ENCODE measurements around the gene CLBA1.
"Not testable (repeated sequence)": the region's sequence is repeated elsewhere in the genome, so short reads cannot be mapped to it uniquely, and the experiment has no call there.

The CLBA1 gene

DNA sequence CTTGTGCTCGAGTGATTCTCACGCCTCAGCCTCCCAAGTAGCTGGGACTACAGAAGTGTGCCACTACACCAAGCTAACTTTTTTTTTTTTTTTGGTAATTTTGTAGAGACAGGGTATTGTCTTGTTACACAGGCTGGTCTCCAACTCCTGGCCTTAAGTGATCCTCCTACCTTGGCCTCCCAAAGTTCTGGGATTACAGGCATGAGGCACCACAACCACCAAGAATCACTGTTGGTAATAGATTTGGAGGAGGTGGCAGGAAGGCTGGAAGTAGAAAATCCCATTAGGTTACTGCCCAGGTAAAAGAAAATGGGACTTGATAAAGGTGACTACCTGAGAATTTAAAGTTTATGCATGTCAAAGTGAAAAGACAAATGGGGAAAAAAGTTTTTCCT, 36.7 kb downstream of the CLBA1 start:
- no peak for DNase-seq (ENCODE audit: low read depth, low spot score)

DNA sequence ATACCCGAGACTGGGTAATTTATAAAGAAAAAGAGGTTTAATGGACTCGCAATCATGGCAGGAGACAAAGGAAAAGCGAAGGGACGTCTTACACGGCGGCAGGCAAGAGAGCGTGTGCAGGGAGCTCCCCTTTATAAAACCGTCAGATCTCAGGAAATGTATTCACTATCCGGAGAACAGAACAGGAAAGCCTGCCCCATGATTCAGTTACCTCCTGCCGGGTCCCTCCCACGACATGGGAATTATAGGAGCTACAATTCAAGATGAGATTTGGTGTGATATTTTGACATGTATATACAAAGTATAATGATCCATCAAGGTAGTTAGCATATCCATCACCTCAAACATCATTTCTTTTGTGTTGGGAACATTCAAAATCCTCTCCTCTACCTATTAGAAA, 37.6 kb downstream of the CLBA1 start:
- DNase-seq (ENCODE audit: low read depth, low spot score) = no peak

DNA sequence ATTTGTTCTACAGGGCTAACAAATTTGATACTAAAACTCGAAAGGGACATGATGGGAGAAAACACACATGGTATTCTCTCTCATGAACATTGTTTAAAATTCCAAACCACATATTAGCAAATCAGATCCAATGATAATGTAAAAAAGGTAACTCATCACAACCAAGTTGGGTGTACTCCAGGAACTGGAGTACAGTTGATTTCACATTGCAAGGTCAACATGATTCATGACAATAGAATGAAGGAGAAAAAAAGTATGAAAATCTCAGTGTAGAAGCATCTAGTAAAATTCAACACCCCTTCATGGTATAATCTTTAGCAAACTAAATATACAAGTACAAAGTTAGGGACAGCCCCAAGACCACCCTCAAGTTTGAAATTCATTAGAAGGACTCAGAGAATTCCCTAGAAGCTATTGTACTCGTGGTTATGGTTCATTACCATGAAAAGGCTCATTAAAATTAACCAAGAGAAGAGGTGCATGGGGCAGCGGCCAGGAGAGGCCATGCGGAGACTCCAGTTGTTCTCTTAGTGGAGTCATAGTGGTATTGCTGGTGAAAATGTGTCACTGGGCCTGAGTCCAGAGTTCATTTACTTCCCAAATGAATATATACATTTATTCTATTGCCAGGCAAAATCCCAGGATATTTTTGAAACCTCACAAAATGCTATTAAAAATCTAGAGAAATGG, 38.3 kb downstream of the CLBA1 start:
- no peak for DNase-seq (ENCODE audit: low read depth, low spot score)

DNA sequence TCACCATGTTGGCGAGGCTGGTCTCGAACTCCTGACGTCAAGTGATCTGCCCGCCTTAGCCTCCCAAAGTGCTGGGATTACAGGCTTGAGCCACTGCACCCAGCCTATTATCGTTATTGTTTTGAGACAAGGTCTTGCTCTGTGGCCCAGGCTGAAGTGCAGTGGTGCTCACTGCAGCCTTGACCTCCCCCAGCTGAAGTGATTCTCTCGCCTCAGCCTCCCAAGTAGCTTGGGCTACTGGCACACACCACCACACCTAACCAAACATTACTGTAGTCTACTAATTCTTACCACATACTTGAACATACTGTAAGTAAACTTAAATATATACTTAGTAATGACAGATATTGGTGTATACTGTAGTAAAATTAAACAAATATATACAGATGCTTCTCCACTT, 39.8 kb downstream of the CLBA1 start:
- no peak for DNase-seq (ENCODE audit: low read depth, low spot score)

DNA sequence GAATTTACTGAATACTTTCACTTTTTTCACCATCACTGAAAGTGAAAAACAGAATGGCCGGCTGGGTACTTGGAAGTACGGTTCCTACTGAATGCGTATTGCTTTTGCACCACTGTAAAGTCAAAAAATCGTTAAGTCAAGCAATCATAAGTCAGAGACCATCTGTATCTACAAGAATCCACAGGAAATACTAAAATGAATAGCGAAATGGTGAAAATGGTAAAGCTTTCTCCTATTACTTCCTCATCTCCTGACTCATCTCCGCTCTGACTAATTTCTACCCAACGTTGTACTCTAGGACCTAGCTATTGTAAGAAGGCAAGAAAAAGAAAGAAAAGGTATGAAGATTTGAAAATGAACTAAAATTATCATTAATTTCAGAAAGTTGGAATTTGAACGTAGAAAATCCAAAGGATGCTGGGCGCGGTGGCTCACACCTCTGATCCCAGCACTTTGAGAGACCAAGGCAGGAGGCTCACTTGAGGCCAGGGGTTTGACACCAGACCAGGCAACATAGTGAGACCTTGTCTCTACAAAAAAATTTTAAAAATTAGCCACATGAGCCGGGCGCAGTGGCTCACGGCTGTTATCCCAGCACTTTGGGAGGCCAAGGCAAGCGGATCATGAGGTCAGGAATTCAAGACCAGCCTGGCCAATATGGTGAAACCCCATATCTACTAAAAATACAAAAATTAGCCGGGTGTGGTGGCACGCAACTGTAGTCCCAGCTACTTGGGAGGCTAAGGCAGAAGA, 40.6 kb downstream of the CLBA1 start:
- DNase-seq (ENCODE audit: low read depth, low spot score) = no peak

DNA sequence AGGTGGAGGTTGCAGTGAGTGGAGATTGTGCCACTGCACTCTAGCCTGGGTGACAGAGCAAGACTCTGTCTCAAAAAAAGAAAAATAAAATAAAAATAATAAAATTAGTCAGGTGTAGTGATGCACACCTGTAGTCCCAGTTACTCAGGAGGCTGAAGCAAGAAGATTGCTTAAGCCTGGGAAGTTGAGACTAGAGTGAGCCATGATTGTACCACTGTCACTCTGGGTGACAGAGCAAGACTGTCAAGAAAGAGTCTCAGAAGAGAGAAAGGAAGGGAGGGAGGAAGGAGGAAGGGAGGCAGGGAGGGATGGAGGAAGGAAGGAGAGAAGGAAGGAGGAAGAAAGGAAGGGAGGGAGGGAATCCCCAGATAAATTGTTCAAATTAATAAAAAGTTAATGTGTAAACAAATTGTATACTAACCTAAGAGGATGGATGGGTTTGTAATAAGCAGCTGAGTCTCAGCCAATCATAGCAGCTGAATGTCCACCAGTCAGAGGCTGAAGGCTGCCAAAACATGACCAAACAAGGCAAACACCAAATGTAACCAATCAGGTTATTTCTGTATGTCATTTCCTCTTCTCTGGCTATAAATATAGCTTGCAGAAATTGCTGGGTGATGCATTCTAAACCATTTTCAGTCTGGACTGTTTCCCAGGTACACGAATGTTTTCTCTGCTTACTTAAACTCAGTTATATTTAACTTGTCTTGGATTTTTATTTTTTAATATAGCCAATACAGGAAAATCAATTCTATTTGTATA, 41.4 kb downstream of the CLBA1 start:
- no peak for DNase-seq (ENCODE audit: low read depth, low spot score)

DNA sequence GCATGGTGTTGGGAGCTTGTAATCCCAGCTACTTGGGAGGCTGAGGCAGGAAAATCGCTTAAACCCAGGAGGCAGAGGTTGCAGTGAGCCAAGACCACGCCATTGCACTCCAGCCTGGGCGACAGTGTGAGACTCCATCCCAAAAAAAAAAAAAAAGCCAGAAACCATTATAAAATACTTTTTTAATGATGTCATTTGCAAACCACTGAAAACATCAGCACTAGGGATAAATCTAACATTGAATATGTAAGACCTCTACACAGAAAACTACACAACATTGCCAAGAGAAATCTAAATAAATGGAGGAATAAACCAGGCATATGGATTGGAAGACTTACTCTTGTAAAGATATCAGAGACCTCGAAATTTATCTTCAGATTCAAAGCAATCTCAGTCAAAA, 42.1 kb downstream of the CLBA1 start:
- not testable (repeated sequence) for DNase-seq (ENCODE audit: low read depth, low spot score)

DNA sequence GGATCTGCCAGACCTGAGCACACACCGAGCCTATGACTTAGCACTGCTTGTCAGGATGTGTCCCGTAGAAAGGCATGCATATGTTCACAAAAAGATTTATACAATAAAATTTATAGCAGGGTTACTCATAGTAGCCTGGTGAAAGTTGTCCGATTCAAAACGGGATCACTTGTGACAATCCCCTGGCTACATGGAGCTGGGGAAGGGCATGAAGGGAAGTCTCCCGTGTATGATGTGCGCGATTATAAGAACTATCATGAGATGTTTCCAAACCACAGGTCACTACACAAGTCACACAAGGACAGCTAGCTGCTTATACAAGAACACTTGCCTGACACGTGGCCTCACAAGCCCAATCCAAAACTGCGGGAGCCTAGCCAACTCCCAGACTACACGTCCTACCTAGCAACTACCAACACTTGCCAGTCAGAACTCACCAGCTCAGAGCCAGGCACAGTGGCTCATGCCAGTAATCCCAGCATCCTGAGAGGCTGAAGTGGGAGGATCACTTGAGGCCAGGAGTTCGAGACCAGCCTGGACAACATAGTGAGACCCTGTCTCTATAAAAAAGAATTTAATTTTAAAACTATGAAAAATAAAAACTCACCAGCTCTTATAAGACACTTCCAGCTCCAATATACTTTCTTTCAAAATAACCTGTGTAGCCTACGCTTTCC, 42.8 kb downstream of the CLBA1 start:
- no peak for DNase-seq (ENCODE audit: low read depth, low spot score)

DNA sequence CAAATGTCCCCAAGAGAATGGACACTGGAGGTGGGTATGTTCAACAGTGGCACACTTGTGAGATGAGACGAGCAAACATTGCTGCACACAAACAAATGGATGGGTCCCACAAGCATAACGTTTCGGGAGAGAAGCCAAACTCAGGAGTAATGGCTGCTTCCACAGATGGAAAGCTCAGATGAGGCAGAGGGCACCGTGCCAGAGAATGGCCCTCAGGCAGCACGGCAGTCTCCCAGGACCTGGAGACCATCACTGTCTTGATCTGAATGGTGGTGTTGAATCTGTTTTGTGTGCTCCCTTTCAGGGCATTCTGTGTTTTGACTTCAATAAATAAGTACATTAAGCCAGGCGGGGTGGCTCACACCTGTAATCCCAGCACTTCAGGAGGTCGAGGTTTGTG, 43.8 kb downstream of the CLBA1 start:
- DNase-seq (ENCODE audit: low read depth, low spot score) = no peak

DNA sequence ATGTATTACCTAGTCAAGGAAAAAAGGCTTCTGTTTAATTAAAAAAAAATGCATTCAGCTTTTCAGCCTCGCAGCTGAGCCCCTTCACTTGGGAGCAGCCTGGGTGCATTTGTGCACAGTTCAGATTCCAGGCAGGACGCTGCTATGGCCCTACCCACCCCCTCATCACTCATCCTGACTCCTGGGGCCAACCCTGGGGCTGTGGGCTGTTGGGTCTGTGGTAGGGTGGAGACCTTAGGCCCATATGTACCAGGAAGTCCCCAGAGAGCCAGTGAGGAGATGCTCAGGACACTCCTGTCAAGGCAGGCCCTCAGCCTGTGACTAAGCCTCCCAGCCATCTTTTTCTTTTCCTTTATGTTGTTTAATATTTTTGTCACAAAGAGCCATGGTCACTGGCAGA, 44.6 kb downstream of the CLBA1 start:
- DNase-seq (ENCODE audit: low read depth, low spot score) = no peak

DNA sequence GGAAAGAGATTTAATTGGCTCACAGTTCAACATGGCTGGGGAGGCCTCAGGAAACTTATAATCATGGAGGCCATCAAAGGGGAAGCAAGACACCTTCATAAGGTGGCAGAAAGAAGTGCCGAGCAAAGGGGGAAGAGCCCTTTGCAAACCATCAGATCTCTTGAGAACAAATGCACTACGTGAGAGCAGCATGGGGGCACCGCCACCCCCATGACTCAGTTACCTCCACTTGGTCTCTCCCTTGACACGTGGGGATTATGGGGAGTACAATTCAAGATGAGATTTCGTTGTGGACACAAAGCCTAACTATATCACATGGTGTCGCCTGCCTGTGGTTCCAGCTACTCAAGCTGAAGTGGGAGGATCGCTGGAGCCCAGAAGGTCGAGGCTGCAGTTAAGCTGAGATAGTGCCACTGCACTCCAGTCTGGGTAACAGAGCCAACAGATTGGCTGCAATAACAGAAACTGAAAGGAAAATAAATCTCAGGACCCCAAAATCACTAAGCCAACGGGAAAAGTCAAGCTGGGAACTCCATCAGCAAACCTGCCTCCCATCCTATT, 45.3 kb downstream of the CLBA1 start:
- no peak for DNase-seq (ENCODE audit: low read depth, low spot score)

DNA sequence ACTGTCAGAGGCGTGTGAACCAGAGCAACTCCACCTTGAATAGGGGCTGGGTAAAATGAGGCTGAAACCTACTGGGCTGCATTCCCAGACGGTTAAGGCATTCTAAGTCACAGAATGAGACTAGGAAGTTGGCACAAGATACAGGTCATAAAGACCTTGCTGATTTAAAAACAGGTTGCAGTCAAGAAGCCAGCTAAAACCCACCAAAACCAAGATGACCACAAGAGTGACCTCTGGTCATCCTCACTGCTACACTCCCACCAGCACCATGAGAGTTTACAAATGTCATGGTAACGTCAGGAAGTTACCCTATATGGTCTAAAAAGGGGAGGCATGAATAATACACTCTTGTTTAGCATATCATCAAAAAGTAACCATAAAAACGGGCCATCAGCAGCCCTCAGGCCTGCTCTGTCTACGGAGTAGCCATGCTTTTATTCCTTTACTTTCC, 46.9 kb downstream of the CLBA1 start:
- DNase-seq (ENCODE audit: low read depth, low spot score) = not testable (repeated sequence)

DNA sequence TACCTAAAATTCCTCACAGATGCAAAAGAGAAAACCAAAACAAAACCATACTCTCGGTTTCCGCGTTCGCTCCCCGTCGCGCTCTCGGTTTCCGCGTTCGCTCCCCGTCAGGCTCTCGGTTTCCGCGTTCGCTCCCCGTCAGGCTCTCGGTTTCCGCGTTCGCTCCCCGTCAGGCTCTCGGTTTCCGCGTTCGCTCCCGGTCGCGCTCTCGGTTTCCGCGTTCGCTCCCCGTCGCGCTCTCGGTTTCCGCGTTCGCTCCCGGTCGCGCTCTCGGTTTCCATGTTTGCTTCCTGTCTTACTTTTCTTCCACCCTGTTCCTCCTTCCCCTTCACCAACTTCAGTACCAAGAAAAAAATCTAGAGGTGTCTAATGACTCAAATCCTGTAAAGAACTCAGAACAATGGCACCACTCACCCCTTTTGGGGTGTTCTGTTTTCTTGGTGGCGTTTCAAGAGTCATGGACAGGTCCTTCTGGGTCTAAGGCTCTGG, 47.9 kb downstream of the CLBA1 start:
- not testable (repeated sequence) for DNase-seq (ENCODE audit: low read depth, low spot score)

DNA sequence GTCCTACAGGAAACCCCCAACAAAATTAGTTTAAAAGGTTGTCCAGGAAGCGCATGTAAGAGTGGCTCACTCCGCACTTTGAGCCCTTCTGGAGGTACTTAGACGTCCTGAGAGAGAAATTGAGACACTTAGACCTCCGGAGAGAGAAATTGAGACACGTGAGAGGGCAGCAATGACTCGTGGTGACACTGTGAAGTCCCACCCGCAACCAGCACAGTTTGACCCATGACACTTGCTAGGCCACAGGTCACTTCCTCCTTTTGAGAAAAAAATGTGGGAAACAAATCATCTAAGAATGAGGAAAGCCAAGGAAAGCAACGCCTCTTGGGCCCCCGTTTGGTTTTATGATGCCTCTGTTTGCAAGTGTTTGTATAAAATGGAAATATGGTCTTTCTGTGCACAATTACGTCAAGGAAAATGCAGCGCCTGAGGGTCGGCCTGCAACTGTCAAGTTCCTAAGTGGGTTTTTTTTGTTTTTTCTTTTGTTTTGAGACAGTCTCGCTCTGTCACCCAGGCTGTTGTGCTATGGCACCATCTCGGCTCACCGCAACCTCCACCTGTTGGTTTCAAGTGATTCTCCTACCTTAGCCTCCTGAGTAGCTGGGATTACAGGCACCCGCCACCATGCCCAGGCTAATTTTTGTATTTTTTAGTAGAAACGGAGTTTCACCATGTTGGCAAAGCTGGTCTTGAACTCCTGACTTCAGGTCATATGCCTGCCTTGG, 48.9 kb downstream of the CLBA1 start:
- no peak for DNase-seq (ENCODE audit: low read depth, low spot score)

DNA sequence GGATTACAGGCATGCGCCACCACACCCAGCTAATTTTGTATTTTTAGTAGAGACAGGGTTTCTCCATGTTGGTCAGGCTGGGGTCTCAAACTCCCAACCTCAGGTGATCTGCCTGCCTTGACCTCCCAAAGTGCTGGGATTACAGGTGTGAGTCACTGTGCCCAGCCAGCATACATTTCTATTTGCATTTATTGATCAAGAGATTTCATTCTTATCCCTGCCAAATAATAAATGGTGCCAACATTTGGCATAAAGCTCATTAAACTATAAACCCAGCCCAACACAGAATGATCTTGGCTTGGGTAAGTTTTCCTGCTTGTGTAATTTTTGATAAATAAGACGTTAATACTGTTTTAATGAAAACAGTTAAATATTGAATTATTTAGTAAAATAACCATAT, 50.0 kb downstream of the CLBA1 start:
- DNase-seq (ENCODE audit: low read depth, low spot score) = not testable (repeated sequence)

DNA sequence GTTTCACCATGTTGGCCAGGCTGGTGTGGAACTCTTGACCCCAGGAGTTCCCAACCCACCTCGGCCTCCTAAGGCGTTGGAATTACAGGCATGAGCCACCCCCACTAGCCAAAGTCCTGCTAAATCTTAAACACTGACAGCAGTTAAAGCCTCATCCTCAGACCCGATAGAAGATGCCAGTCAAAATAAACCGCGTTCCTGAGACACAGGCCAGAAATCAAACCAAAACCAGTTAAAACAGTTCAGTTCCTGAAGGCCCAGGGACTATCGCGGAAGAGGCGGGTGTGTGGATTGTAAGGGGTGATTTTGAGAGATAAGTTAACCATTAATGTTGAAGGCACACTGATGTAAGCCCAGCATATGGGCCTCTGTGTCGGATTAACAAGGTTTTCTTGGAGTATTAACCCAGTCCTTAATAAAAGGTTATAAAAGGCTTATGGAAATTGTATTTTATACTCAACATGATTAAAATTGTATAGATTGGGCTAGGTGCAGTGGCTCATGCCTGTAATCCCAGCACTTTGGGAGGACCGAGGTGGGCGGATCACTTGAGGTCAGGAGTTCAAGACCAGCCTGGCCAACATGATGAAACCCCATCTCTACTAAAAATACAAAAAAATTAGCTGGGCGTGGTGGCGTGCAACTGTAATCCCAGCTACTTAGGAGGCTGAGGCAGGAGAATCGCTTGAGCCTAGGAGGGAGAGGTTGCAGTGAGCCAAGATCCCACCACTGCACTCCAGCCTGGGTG, 54.0 kb downstream of the CLBA1 start:
- DNase-seq (ENCODE audit: low read depth, low spot score) = no peak

DNA sequence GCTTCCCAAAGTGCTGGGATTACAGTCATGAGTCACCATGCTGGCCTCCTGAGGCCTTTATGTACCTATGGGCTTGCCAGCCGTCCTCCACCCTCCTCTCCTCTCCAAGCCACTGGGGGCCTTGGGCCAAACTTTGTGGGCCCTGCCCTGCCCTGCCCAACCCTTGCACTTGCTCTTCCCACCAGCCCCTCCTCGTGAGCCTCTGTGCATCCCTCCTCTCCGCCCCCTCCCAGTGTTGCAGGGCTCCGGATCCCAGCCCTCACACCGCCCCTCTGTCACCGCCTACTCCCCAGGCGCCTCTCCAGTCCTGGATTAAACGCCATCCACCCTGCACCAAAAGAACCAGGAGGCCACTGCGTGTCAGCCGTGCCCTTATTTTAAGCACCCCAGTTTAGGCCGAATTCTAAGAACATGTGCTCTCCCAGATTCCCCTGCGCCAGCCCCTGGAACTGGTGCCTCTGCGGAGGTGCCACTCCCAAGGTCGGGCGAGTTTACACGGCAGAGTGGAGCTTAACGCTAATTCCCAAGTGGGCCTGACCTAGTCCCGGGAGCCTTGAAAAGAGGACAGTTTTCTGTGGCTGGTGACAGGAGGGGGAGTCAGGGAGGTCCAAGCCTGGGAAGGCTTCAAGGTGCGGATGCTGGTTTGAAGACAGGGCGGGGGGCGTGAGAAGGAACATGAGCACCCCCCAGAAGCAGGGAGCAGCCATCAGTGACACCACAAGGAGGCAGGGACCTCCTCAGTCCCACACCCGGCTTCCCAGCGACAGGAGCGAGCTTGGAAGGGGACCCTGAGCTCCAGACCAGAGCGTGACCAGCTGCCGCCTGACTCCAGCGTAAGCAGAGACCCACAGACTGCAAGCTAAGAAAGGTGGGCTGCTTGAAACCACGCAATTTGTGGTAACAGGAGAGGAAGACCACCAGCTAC, 56.5 kb downstream of the CLBA1 start:
- DNase-seq (ENCODE audit: low read depth, low spot score) = no peak

DNA sequence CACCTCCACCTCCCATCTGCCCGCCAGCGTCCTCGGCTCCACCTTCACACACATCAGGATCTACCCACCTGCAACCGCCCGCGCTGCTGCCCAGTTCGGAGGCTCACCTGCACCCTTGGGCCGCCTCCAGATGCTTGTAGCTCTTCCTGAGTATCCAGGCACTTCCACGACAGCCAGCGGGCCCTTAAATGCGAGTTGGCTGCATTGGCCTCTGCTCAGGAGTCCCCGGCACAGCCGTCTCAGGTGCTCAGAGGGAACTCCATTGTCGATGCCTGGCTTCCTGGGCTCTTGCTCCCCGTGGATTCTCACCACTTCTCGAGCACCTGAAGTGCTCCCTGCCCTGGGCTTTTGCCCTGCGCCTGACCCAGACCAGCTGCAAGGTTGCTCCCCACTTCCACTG, 57.2 kb downstream of the CLBA1 start:
- DNase-seq (ENCODE audit: low read depth, low spot score) = no peak

DNA sequence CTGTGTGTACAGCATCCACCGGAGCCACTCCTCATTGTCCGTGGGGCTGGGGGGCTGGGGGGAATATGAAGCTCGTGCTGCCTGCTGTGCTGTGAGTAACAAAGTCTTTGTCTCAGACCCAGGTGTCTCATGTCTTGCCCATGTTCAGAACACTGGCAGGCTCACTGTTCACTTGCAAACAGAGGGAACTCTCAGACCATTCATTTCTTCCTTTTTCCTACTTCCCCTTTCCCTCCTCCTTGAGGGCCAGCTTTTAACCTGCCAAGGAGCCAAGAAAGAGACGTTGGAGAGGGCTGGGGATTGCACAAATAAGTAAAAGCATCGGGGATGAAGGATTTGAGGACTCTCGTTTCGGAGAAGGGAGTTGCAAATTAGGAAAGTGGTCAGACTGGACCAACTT, 58.1 kb downstream of the CLBA1 start:
- no peak for DNase-seq (ENCODE audit: low read depth, low spot score)
